Stimulated activated CD8-positive, alpha-beta memory T cell treated with anti-CD3 and anti-CD28 coated beads, Interleukin-2, amount 100 ng/mL, for 1 hour (primary cell): ENCODE measurements around the gene FAM180A.
"Not testable (repeated sequence)": the region's sequence is repeated elsewhere in the genome, so short reads cannot be mapped to it uniquely, and the experiment has no call there.

ENCODE experiments used
- DNase-seq, 2 donors: peaks; one replicate each; pipeline ENCODE4 v3.0.0-alpha.2; 2020; ENCODE audit warnings: low read depth in 2 of 2

The FAM180A gene

DNA sequence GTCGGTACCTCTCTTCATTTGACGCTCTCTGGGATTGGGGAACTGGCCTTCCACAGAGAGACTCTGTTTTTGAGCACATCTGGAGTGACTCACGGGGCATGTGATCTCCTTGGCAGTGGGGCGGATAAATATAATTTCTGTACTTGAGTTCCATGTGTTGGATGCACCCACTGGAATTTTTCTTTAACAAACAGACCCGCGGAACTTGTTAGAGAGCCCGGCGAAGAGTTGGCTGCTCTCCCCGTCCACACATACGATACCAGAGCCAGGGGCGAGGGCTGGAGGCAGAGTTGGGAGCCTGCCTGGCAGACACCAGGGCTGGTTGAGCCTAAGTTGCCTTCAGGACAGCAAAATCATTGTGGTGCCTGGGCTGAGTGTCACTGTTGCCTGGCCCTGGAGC is at the start of gene FAM180A:
TSS of gene FAM180A (minus strand) at position 44 of the 400 bp plus-strand sequence. CDS start 233 bp downstream, outside the sequence.
- no peak for DNase-seq

DNA sequence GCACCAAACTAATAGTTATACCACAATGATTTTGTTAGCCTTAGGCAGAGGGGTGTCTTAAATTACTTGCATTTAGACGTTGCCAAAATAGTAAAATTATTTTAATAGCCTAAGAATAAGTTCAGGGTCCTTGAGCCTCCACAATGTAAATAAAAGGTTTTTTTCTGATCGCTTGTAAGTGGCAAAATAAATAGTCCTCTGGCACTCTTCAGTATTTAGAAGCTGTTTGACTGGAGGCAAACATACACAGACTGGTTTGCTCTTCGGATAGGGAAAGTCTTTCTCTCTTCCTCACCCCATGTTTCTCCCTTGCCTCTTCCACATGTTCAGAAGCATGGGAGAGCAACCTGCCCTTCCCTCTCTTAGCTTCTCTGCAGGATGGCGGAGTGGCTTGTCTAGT is 49.5 kb upstream of the FAM180A start:
- DNase-seq: no peak

DNA sequence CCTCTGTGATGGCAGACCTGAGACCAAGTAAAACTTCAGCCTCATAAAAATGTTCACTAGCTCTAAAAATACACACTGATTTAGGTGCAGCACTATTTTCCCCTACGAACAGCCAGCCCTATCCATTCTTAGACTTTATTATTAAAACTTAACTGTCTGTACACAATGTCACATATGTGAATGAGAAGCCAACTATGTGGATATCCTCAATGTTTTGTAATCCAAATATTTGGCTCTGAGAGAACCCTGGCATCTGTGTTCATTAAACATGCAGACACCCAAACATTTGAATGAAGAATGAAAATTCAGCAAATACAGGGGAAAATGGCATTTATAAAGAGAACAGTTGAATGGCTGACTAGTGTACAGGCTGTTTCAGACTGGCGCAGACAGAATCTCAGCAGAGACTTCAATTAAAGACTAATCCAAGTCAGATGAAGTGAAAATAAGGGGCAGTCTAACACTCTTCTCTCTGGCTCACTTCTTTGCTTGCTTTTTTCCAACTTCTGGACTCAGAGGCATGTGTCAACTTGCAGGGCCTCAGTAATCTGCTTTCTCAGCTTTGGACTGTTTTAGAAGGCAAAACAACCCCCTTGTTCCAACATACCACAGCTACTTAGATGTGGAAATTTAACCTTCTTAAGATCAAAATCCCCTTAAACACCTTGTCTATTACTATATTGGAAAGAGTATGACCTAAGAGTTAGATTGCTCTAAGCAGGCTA is 47.4 kb upstream of the FAM180A start:
- no peak for DNase-seq

DNA sequence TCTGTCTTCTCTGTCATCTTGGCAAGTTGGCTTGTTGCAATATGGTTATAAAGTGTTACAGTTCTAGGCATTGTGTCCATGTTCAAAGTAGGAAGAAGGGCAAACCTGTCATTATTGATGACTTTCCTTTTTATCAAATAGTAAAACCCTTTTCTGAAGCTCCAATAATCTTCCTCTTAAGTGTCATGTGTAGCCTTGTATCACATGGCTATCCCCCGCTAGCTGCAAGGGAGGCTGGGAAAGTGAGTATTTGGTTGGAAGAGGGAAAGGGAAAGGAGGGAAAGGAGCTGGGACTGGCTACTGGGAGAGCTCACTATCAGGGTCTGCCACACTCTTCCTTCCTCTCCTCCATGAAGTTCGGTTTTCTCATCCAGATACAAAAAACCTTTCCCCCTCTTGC is 45.2 kb upstream of the FAM180A start:
- no peak for DNase-seq

DNA sequence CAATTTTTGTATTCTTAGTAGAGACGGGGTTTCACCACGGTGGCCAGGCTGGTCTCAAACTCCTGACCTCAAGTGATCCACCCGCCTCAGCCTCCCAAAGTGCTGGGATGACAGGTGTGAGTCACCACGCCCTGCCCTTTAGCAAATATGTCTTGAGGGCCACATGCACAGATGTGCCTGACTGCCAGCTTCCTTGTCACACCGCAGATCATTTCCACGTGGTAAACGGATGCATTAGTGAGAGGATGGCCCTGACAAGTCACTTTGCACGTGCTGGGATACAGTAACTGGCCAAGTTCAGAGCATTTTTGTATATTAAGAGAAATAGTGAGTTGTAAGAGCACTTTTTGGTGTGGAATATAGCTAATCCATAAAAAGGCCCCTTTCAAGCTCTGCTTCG is 44.3 kb upstream of the FAM180A start:
- DNase-seq: no peak

DNA sequence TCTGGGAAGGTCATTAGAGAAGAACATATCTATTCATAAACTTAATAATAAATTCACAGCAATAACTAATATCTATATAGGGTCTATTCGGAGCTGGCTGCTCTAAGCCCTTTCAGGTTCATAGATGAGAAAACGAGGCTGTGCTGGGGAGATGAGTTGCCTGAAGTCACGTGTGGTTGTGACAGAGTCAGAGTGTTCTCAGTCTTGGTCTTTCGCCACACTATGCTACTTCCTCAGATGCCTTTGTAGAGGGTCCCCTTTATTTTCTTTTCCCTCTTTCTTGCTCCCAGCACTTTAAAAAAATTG is 43.7 kb upstream of the FAM180A start:
- DNase-seq: no peak

DNA sequence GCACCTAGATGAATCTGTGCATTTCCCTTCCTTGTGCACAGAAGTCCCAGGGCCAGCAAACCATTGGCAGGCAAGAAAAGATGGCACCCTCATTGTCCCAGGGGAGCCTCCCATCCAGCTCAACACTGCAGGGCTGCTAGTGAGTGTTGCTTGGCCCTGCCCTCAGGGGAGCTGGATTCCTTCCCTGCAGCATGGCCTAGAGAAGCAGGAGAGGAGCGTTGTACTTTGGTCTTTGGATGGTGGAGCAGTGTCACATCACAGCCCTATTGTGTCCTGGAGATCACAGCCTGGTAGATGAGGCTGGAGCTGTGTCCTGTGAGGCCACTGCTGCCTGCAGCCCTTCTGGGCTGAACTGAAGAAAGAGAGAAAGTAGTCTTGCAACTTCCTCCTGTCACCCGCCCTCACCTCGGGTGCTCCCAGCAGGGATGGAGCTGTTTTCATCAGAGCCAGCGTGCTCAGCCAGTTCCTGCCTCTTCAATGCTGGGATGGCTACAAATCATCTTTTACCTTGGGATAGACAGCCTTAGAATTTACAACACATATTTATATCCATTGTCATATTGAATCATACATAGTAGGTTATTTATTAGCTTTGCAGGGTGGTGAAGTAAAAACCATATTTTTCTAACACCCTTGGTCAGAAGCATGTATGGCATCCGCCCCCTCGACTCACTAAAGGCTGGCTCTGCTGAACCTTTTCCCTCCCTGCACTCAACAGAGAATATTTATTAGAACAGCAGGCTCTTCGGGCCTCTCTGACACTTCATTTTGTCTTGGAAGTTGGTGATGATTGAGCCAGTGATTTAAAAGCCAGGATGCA is 43.1 kb upstream of the FAM180A start:
- no peak for DNase-seq

DNA sequence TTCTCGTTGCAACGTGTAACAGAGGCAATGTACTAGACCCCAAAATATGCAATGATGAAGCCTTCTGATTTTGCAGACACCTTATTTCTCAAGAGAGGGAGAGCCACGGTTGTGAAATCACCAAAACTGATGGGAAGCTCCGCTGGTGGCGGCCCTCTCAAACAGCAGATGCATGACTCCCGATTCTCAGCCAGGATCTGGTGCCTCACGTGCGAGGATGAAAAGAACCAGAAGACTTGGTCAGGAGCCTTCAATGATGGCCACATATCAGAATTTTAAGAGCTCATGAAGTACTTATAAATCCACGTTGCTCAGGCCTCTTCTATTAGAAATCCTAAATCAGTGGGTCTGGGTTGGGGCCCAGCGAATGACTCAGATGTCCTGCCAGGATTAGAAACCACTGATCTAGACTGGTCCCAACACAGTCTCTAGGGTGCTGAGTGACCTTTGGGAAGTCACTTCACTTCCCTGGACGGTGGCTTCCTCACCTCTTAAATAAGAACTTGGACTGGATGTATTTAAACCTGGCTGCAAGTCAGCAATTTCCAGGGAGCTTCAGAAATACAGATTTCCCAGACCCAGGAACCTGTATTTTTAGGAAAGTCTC is 41.9 kb upstream of the FAM180A start:
- no peak for DNase-seq

DNA sequence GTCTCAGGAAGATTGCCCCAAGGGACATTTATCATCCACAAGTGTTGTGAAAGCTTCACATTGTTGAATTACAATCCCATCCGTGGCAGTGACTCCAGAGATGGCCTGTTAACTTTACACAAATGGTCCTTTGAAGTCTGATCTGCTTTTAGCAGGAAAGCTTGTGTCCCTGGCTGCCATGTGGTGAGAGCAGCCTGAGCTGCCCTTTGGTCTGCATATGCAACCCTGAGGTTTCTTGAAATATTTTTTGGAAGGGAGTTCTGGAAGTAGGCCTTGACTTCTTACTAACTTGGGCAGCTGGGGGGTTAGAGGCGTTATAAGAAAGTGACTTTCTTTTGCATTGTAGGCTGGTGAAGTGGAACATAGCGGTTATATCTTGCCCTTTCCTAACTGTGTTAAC is 41.3 kb upstream of the FAM180A start:
- no peak for DNase-seq

DNA sequence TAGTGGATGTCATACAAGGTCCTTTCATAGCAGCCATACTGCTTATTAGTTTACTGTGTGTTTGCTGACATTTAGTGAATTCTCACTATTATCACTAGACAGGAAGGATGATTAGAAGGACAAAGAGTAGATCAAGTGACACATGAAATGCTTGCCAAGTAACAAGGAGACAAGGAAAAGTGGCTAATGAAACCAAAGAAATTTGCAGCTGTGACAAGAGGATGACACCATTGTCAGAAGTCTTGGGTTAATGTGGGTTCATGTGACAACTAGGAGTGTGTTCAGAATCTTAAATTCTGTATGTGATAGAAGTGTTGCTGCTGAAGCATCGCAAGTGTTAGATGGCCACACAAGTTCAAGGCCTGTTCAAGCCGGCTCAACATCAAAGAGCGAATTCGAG is 40.8 kb upstream of the FAM180A start:
- no peak for DNase-seq

DNA sequence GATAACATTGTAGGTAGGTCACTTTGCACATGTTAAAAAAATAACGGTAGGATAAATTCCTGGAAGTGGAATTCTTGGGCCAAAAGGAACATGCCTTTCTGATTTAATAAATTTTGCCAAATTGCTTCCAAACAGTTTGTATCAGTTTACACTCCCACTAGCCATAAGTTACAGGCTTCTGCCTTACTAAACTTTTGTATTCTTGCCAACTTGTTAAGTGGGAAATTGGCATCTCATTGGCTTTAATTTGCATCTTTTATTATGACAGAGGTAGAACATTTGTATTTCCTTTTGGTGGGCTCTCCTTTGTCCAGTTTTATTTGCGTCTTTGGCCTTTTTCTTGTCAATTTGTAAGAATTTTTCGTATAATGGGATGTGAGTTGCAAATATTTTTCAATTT is 38.3 kb upstream of the FAM180A start:
- no peak for DNase-seq

DNA sequence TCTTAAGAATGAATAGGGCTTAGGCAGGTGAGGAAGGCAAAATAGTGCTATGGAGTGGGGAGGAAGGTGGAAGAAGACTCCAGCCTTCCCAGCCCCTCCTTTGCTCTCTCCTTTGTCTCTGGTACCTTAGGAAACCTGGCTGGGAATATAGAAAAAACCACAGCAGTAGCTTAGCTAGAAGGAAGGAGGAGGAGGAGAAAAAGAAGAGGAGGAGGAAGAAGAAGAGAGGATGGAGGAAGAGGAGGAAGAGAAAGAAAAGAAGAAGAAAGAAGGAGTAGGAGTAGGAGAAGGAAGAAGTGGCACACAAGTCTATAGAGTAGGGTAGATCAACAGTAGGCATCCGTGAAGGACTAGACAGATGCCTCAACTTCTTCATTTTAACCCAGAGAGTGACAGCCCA is 36.5 kb upstream of the FAM180A start:
- DNase-seq: no peak

DNA sequence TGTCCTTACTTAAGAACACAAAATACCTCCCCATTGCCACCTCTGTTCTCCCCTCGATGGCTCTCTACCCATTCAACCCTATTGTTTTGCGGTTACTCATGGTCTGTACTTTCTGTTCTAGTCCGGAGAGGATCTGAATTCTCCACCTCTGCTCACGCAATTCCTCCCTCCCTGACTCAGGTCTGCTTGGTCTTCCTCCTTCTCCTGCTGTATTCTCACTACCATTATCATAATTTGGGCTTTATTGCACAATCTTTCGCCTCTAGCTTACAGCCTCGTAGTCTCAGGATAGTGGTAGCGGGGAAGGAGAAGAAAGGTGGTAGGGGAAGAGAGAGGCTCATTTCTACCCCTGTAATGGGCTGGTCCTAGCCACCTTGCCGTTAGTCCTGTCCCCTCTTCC is 35.4 kb upstream of the FAM180A start:
- no peak for DNase-seq

DNA sequence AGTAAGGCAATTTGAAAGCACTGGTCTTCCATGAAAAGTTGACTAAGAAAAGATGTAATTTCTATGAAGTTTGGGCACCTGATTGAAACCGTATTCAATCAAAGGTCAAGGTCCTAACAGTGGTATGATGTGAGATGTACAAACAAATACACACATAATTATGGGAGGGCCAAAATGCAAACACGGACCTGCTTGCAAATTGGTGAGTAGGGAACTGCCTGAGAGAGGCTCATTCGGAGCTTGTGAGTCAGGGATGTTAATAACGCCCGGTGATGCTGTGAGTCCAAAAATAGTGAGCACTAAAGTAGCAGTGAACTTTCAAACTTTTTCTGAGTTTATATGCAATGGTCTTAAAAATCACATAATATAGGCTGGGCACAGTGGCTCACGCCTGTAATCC is 34.2 kb upstream of the FAM180A start:
- no peak for DNase-seq

DNA sequence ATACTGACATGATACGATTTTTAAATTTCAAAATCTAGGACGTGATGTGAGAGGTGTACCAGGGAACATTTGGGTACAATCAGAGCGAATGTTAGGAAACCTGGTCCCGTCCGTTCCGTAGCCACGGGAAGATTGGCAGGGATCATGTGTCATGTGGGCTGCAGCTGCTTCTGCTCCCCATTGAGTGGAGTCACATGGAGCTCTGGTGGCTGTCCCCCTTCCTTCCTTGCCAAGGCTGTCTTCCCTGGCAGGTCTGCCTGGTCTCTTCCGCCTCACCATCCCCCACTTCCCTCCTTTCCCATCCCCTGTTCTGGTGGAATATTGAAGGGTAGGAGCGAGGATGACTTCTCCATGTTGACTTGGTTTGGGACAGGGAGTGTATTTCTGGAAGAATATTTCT is 33.8 kb upstream of the FAM180A start:
- DNase-seq: no peak

DNA sequence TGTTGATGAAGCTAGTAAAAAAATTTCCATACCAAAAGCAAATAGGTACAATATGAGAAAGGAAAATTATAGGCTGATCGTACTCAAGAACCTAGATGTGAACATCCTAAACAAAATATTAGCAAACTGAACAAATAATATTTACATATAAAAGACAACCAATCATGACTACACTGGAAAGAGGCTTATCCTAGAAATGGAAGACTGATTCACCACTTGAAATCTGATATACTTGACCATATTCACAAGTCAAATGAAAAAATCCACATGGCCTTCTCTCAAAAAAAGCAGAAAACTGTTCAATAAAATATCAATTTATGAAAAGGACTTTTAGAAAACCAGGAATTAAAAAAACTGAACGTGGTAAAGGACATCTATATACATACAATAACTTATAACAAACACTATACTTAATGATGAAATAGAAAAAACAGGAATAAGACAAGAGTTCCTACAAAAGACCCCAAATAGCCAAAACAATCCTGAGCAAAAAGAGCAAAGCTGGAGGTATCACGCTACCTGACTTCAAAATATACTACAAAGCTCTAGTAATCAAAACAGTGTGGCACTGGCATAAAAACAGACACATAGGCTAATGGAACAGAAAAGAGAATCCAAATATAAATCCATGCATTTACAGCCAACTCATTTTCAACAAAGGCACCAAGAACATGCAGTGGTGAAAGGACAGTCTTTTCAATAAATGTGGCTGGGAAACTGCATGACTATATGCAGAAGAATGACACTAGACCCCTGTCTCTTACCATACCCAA is 29.2 kb upstream of the FAM180A start:
- no peak for DNase-seq

DNA sequence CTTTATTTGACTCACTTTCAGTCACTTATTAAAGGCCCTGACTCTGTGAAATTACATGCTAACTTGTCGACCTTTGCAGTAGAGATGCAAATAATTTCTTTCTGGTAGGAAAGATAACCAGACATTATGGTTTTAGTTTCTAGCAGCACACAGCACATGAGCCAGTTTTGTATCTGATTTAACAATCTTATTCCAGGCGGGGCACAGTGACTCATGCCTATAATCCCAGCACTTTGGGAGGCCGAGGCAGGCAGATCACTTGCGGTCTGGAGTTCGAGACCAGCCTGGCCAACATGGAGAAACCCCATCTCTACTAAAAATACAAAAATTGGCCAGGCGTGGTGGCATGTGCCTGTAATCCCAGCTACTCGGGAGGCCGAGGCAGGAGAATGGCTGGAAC is 27.3 kb upstream of the FAM180A start:
- DNase-seq: not testable (repeated sequence)

DNA sequence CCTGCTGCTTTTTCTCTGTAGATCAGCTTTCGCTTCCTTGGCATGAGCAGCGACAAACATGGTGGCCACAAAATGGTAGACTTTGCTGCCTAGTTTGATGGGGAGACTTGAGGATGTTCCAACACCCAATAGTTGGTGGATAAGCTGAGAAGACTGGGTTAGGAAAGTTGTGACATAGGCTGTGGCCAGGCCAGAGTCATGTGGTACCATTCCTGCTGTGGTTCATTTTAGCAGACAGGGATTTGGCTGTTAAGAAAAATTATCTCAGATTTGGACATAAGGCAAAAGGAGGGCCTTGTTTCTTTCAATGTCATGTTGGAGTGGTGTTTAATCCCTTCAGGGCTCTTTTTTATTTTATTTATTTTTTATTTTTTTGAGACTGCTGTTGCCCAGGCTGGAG is 26.6 kb upstream of the FAM180A start:
- DNase-seq: no peak

DNA sequence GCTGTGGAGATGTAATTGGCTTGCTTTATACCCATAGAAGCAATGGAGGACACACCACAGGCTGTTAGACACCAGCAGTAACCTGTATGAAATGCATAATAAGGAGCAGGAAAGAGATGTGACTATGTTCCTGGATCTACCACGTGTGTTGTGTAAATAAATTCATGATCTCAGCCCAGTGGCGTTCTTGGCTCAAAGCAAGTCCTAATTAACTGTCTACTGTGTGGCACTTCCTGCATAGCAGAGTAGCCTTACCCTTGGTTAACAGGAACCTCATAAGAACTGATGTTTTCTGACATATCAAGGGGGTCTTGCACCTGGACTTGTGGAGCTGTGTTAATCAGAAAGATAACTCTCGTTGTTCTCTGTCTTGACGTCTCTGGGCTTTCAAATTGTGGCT is 25.7 kb upstream of the FAM180A start:
- DNase-seq: no peak

DNA sequence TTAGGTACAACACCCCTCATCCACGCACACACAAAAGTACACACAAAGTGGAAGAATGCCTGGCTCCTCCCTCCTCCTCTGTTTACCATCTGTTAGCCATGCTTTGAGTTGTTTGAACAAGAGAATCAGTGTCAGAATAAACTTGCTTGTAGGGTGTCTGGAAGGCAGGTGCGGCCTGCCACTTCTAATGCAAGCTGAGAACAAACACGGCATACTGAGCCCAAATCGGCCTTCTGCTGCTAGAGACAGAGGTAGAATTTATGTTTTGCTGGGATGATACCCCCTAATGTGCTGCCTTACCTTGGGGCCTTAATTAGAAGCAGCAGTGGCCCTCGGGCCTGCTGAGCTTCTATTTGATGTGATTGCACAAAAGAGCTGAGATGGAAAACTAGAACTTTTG is 24.9 kb upstream of the FAM180A start:
- DNase-seq: no peak

DNA sequence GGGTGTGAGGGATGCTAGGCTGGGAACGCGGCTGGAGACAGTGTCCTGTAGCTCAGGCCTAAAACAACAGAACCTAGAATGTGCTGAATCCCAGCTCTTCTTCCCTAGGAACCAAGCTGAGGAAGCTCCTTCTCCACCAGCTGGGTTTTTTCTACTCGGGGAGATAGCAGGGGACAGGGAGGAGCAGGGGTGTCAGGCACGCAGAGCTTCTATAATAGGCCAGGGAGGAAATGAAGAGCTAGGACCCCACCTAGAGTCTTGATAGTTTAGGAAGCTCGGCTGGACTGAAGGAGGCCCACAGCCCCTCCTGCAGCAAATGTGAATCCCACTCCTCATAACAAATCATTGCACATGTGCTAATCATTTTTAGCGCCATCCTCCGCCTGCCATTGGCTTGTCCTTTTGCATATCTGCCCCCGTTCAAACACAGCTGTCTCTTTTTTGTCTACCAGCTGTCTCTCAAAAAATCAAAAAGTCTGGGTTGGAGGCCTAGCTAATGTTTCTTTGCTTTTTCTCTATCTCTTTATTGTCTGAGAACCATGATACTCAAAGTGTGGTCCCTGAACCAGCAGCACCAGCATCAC is 24.1 kb upstream of the FAM180A start:
- DNase-seq: no peak
